ENCODE measurements around the gene C1orf167.

Gene C1orf167

DNA sequence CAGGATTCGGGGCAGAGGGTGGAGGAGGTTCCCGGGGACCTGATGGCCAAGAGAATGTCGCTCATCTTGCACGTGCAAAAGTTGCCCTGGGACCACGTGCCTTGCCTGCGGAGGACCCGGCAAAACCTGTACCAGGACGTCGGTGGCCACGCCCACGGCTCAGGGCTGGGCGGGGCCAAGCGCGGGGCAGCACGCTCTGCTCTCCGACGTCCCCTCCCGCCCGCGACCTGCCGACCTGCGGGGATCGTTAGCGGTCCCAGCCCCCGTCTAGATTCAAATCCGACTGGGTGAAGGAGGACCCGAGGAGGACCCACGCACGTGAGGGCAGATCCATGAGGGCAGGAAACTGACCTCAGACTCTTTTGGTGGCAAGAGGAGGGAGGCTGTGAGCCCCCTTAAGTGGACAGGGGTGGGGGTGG is at the start of gene C1orf167:
Gene C1orf167 (plus strand): TSS at position 206 of the 419 bp plus-strand sequence. CDS start 2,208 bp downstream, outside the sequence.
- DNase-seq (ENCODE audit: low spot score): no peak

- no peak for DNase-seq (ENCODE audit: low spot score)
Measured at GRCh38 chr1:11712285-11712684, 49.7 kb upstream of the C1orf167 start.

DNA sequence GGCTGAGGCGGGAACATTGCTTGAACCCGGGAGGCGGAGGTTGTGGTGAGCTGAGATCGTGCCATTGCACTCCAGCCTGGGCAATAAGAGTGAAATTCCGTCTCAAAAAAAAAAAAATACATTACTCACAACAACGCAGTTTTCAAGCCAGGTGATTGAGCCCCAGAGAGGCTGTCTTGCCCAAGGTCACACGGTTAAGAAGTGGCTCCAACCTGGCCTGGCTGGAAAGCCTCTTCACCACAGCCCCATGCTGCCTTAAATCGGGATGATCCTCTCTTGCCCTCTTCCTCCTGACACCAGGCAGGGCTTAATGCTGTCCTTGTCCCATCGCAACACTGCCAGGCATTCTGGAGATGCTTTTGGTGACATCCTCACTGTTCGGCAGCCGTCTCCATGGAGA is 48.9 kb upstream of the C1orf167 start:
- DNase-seq (ENCODE audit: low spot score): no peak

- no peak for DNase-seq (ENCODE audit: low spot score)
Measured at GRCh38 chr1:11714831-11715575, 47.0 kb upstream of the C1orf167 start.

DNA sequence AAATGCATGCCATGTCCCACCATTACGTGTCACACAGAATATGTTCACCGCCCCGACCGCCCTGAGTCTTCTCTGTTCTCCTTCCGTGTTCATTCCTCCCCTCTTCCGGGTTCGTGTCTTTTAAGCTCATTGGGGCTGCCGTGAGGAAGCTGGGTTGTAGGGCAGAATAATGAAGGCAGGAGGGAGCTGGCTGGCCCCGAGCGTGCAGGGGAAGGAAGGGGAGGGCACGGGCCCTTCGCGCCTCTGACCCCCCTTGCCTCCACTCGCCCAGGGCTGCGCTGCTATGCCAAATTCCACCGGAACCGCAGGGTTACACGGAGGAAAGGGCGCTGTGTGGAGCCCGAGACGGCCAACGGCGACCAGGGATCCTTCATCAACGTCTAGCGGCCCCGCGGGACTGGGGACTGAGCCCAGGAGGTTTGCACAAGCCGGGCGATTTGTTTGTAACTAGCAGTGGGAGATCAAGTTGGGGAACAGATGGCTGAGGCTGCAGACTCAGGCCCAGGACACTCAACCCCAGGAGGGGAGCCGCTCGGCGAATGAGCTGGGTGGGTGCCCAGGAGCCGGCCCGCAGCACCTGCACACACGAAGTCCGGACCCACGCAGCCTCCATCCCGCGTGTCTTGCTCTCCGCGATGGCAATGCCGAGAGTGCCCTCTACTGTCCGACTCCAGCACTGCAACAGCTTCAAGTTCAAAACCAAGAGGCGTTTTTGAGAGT is 42.5 kb upstream of the C1orf167 start:
- DNase-seq (ENCODE audit: low spot score): peak; percentile 92

- no peak for DNase-seq (ENCODE audit: low spot score)
Measured at GRCh38 chr1:11720033-11720376, 42.0 kb upstream of the C1orf167 start.

GRCh38 chr1:11720525-11720924 is 41.5 kb upstream of the C1orf167 start:
- DNase-seq (ENCODE audit: low spot score): peak; percentile 69

DNA sequence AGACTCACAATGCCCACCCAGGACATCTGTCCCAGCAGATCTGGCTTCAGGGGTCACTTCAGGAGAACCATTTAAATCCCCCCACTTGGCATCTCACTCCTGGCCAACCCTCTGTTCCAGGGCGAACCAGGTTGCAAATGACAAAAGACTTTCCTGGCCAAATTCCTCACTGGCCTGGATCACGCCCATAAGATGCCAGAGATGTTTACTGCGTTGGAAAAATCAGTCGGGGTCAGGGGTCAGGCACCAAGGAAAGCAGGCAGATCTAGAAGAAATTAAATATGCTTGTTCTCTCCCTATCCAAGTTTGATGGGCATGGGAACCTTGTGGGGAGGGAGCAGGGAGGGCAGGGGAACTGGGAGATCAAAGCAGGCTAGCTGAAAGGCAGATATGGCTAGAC is 40.7 kb upstream of the C1orf167 start:
- DNase-seq (ENCODE audit: low spot score): no peak

- DNase-seq (ENCODE audit: low spot score): no peak
Measured at GRCh38 chr1:11722538-11722937, 39.5 kb upstream of the C1orf167 start.

DNA sequence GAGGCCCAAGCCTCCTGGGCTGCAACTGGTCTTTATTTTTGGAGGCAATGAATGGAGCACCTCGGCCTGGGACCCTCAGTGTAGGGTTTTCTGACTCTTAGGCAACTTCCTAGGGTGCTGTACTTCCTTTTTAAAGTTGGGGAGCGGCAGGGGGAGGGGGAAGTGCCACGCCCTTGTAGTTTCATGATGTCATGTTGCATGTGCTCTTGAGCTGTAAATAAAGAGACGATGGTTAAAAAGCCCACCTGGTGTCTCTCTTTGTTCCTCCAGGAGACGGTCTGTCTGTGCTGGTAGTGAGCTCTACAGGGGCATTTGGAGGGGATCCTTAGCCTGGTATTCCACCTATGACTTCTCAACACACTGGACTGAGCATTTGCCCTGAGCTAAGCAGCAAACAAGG is 36.4 kb upstream of the C1orf167 start:
- DNase-seq (ENCODE audit: low spot score): no peak

DNA sequence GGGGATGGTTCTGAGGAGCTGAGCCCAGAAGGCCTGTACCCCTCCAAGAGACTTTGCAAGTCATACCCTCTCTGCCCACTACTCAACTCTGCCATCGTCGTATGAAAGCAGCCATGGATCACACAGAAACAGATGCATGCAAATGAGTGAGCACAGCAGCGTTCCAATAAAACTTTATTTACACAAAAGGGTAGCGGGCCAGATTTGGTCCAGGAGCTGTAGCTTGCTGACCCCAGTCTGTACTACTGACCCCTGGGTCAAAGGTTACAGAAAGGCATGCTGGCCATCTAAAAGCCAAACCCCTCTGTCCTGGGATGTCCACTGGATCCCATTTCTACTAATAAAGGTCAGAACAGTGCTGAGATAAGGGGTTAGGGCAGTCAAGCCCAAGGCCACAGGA is 34.9 kb upstream of the C1orf167 start:
- no peak for DNase-seq (ENCODE audit: low spot score)

DNA sequence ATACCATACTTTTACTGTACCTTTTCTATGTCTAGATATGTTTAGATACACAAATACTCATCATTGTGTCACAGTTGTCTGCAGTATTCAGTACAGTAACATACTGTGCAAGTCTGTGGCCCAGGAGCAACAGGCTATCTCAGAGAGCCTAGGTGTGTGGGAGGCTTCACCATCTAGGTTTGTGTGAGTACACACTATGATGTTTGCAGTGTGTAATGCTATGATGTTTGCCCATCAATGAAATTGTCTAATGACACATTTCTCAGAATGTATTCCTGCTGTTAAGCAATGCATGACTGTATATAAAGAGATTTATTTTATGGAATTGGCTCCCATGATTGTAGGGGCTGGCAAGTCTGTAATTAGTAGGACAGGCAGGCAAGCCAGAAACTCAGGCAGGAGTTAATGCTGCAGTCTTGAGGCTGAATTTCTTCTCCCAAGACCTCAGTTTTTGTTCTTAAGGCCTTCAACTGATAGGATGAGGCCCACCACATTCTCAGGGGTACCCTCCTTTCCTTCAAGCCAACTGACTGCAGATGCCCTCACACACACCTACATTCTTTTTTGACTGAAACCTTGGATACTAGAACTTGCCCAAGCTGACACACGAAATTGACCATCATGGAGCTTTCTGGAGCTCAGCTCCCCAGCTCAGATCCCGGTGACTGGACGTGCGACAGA is 33.7 kb upstream of the C1orf167 start:
- DNase-seq (ENCODE audit: low spot score): no peak

- DNase-seq (ENCODE audit: low spot score): no peak
Measured at GRCh38 chr1:11729155-11729497, 32.9 kb upstream of the C1orf167 start.

- DNase-seq (ENCODE audit: low spot score): no peak
Measured at GRCh38 chr1:11729498-11730428, 32.2 kb upstream of the C1orf167 start.

DNA sequence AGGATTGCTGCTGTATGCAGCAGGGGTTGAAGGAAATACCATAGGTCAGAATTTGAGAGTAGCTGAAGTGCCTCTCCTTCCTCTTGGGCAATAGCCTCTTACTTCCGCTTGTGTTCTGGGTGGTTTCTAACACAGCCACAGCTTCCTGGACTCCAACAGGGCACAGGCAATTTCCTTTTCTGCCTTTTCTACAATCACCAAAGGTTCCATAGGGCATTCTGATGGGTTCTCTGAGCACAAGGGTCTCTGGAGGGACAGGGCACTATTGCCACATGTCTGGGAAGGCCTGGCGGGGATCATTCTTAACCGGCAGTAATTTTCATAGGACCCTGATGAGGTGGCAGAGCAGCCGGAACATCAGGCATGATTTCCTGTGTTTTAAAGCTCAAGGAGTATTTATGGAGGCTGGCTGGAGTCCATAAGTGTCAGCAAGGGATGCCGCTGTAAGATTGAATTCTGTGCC is 31.5 kb upstream of the C1orf167 start:
- peak; percentile 64 for DNase-seq (ENCODE audit: low spot score)

GRCh38 chr1:11731691-11732283 is 30.2 kb upstream of the C1orf167 start:
- peak; percentile 95 for DNase-seq (ENCODE audit: low spot score)

GRCh38 chr1:11733306-11733705 is 28.7 kb upstream of the C1orf167 start:
- no peak for DNase-seq (ENCODE audit: low spot score)

GRCh38 chr1:11735531-11735853 is 26.5 kb upstream of the C1orf167 start:
- DNase-seq (ENCODE audit: low spot score): no peak

DNA sequence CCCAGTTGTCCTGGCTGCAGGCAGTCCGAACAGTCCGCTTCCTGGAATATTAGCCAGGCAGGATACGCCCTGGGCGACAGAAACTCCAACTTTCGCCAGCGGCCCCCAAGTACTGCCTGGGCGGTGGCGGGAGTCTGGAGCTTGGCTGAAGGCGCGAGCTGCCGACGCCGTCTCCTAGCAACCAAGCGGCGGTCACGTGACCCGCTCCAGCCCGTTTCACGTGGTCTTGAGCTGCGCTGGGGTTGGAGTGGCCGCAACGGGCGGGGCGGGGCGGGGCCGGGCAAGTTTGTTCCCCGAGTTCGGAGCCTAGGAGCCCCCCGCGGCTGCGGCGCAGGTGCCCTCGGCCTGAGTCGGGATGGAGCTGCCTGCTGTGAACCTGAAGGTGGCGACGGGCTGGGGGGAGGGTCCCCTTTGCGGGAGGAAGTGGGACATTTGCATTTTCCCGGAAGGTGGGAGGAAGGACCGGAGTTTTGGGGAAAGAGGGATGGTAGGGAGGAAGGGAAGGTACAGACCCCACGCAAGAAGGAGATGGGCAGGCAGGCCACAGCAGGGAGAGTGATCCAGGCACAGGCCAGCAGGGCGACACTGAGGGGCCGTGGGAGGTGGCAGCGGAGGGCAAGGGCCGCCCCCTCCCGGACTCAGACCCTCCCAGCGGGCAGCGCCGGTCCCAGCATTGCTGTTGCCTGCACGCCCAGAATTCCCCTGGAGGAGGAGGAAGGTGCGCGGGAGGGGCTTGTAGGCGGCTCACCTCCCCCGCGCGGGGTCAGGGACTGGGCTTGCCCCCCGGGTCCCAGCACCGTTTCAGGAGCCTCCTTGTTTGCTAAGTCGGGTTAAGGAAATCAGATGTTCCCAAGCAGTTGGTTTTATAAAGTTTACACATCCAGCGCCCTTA is 25.9 kb upstream of the C1orf167 start, which contains the start of gene AGTRAP:
Gene AGTRAP (plus strand): TSS at position 283 of the 892 bp plus-strand sequence. CDS start 73 bp downstream, at position 356.
- peak; percentile 98 for DNase-seq (ENCODE audit: low spot score)
